ENCODE data around the gene MYO1D. TPM values are rescaled to one million over a fixed set of nuclear protein-coding genes. Genes with fewer than 3 reads are reported as not detected.

Gene MYO1D
- total RNA-seq, 1 experiment from 2014 or later: 35.7 TPM

GRCh38 chr17:32827227-32827626 is 49.7 kb downstream of the MYO1D start:
- TF ChIP-seq MAX (IDR thresholded peaks at IDR 0.05) (no peak), SIN3A (IDR thresholded peaks at IDR 0.05; ENCODE audit: low read depth) (no peak), TCF7L2 (IDR thresholded peaks at IDR 0.05; ENCODE audit: borderline replicate concordance, extremely low read depth, insufficient read depth, insufficient read length) (no peak), EZH2phosphoT487 (IDR thresholded peaks at IDR 0.05; ENCODE audit: borderline replicate concordance) (no peak), CBX3 (IDR thresholded peaks at IDR 0.05; ENCODE audit: low read depth) (no peak), ELF1 (IDR thresholded peaks at IDR 0.05; ENCODE audit: borderline replicate concordance, low read depth) (no peak), EGR1 (IDR thresholded peaks at IDR 0.05; ENCODE audit: low read depth) (no peak), ZBTB33 (IDR thresholded peaks at IDR 0.05; ENCODE audit: extremely low read depth, insufficient replicate concordance, low read length) (no peak), POLR2AphosphoS5 (IDR thresholded peaks at IDR 0.05; ENCODE audit: low read depth, low read length) (no peak)
- ChIA-PET CTCF (no interaction called here), RAD21 (ENCODE audit: low non-redundant PET in 1 of 2, low total read pairs in 2 of 2, uncharacterized antibody in 2 of 2, unreplicated experiment in 2 of 2) (no interaction called here), POLR2A (interaction anchor here (0.7 kb wide), 1 partner anchor 11 kb away, joined by 3 read pairs; no protein-coding TSS in a partner anchor)
- H3K36me3 ChIP-seq (ENCODE audit: control insufficient read depth in 1 of 2, insufficient read depth in 2 of 2, low read length in 2 of 2): no peaks in the 10 kb centered on the region
- no peak for ATAC-seq
- H3K9me2 ChIP-seq (ENCODE audit: insufficient read depth): no peaks in the 10 kb centered on the region
- no peaks in the 10 kb centered on the region for H3K4me1 ChIP-seq (ENCODE audit: control insufficient read depth in 1 of 2, insufficient read depth in 2 of 2, low read length in 2 of 2)
- H3K9ac ChIP-seq (ENCODE audit: low read length): no peak overlapping the region
- H4K20me1 ChIP-seq (ENCODE audit: insufficient read depth): no peaks in the 10 kb centered on the region; the same call in 1 of the 2 replicates
- no peak overlapping the region for H3K4me3 ChIP-seq (replicated peaks in 1 of 2; ENCODE audit: low read depth in 1 of 2, low read length in 2 of 2)
- DNase-seq (ENCODE audit: low read depth, low spot score): no peak
- no TSS peak for BruUV-seq (replicated peaks)
- no peaks in the 10 kb centered on the region for H3K9me3 ChIP-seq (ENCODE audit: control insufficient read depth in 1 of 2, insufficient read depth in 1 of 2, low read depth in 1 of 2, low read length in 2 of 2)
- no peaks in the 10 kb centered on the region for H3K79me2 ChIP-seq (ENCODE audit: insufficient read depth, low read length)
- H3K27me3 ChIP-seq (ENCODE audit: insufficient read depth, low read length): no peaks in the 10 kb centered on the region
- no peak overlapping the region for H2AFZ ChIP-seq (ENCODE audit: low read depth, low read length, poor library complexity, severe bottlenecking)
- intact Hi-C loops (cut with micrococcal nuclease): no loop called here
- H3K27ac ChIP-seq (ENCODE audit: low read depth, low read length): no peak overlapping the region
- no peak overlapping the region for H3K4me2 ChIP-seq (ENCODE audit: low read length)

Data from HCT116 (cell line).